ENCODE results near the gene BAMBI. TPM values are rescaled to one million over a fixed set of nuclear protein-coding genes. Genes with fewer than 3 reads are reported as not detected.

The BAMBI gene
- polyA plus RNA-seq, 2 of the 4 experiments (the other 2 are of a cell fraction): 25.6 to 40.5 TPM

DNA sequence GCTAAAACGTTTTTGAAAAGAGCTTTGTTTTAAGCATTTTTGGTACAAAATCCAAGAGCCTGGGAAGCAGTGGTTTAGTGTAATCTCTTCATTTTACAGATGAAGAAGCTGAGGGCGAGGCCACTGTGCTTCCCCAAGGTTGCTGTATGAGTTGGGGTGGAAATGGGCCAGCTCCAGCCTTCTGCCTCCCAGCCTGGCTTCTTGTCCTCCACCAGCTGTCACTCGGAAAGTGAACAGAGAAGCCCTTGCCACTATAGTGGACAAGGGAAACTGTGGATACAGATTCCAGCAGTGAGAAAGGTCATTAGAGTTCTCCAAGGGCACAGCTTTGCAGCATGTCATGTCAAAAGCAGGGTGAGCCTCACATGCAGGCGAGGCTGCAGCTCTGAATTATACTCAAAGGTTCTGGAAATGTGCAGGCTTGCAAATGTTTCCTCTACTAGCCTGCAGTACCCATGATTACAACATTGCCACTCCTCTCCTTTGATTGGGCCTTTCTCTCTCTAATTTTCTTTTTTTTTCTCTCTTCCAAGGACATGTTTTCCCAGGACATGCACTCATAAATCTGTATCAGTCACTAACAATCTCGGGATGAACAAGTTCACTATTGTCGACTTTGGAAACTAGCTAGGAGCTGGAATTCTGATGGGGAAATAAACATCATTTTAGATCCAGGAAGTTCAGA lies 33.0 kb downstream of the BAMBI start:
- peak; percentile 32 for FAIRE-seq
- Histone ChIP-seq H3K4me1 (peaks cover 17% of the 10 kb centered on the region), H3K4me3 (no peak overlapping the region), H3K9me3 (no peaks in the 10 kb centered on the region), H3K27ac (peak overlapping the region in 1 of 2 experiments; percentile 43; a peak in 1 of 6 replicates), H3K4me2 (no peak overlapping the region)
- no peak for DNase-seq (ENCODE audit: low read depth in 1 of 2, low spot score in 1 of 2)
- ChIA-PET POLR2A (no interaction called here), CTCF (interaction anchor here (0.8 to 1.6 kb wide), 4 partner anchors 9 to 594 kb away, joined by 4 to 7 read pairs (median 5); no protein-coding TSS in a partner anchor)
- no peak for ATAC-seq
- no peak for TF ChIP-seq NPAS2 (CRISPR knock-in tag; IDR thresholded peaks at IDR 0.05; ENCODE audit: borderline replicate concordance)
- no peak for TF ChIP-seq EHF (CRISPR knock-in tag; IDR thresholded peaks at IDR 0.05)
- TF ChIP-seq PHF8 (IDR thresholded peaks at IDR 0.05; ENCODE audit: borderline replicate concordance, low read depth): no peak
- TF ChIP-seq POLR2A (IDR thresholded peaks at IDR 0.05; ENCODE audit: low read length): no peak
- TF ChIP-seq, protein P1, sequence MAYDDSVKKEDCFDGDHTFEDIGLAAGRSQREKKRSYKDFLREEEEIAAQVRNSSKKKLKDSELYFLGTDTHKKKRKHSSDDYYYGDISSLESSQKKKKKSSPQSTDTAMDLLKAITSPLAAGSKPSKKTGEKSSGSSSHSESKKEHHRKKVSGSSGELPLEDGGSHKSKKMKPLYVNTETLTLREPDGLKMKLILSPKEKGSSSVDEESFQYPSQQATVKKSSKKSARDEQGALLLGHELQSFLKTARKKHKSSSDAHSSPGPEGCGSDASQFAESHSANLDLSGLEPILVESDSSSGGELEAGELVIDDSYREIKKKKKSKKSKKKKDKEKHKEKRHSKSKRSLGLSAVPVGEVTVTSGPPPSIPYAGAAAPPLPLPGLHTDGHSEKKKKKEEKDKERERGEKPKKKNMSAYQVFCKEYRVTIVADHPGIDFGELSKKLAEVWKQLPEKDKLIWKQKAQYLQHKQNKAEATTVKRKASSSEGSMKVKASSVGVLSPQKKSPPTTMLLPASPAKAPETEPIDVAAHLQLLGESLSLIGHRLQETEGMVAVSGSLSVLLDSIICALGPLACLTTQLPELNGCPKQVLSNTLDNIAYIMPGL (CRISPR knock-in tag; IDR thresholded peaks at IDR 0.05; ENCODE audit: borderline replicate concordance): no peak
- no peak for TF ChIP-seq TFCP2L1 (CRISPR knock-in tag; IDR thresholded peaks at IDR 0.05)
- 67% methylated on average over 6 of the region's 6 CpGs for WGBS (ENCODE audit: missing lambda C conversion rate)

DNA sequence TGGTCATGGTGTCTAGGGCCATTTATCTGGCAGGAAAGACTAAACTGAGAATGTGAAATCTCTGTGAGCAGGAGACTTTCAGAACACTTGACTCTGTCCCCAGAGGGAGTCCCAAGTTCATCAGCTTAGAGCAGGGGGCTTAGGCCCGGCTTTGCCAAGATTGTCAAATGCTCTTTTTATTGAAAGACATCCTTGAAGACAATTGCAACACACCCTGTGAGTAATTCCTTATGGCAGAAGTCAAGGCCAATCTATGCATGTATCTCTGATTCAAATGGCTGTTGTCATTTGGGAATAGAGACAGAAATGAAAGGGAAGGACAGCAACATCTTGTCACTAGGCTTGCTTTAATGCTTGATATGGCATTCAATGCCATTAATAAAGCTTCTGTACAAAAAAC lies 33.7 kb downstream of the BAMBI start:
- no peak overlapping the region for H3K4me2 ChIP-seq
- POLR2A ChIA-PET: no interaction called here
- H3K9me3 ChIP-seq: no peaks in the 10 kb centered on the region
- TF ChIP-seq, protein P2, sequence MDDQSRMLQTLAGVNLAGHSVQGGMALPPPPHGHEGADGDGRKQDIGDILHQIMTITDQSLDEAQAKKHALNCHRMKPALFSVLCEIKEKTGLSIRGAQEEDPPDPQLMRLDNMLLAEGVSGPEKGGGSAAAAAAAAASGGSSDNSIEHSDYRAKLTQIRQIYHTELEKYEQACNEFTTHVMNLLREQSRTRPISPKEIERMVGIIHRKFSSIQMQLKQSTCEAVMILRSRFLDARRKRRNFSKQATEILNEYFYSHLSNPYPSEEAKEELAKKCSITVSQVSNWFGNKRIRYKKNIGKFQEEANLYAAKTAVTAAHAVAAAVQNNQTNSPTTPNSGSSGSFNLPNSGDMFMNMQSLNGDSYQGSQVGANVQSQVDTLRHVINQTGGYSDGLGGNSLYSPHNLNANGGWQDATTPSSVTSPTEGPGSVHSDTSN (IDR thresholded peaks at IDR 0.05): no peak
- TF ChIP-seq CEBPB (IDR thresholded peaks at IDR 0.05): peak; percentile 21 to 44; a peak in 1 of 4 replicates
- FAIRE-seq (no peak), ATAC-seq (no peak), DNase-seq (ENCODE audit: low read depth in 1 of 2, low spot score in 1 of 2) (no peak)
- 0 out of 6 replicates have a peak overlapping the region, but pooled peaks of 1 of the 2 experiments have one; percentile 1 for H3K27ac ChIP-seq
- H3K4me3 ChIP-seq: no peak overlapping the region
- peaks cover 17% of the 10 kb centered on the region for H3K4me1 ChIP-seq
- WGBS (ENCODE audit: missing lambda C conversion rate): 100% methylated on average over 1 of the region's 1 CpG
- CTCF ChIA-PET: no interaction called here

DNA sequence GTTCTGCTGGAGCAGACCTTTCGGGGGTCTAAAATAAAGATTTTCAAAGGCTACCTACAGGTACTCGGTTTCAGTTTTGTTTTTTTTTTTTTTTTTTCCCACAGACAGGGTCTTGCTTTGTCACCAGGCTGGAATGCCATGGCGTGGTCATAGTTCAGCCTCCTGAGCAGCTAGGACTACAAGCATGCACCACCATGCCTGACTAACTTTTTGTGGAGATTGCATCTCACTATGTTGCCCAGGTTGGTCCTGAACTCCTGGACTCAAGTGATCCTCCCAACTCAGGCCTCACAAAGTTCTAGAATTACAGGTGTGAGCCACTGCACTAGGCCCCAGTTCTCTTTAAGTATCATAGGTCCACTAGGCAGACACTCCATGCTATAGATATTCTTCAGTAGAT lies 34.5 kb downstream of the BAMBI start:
- WGBS (ENCODE audit: missing lambda C conversion rate): 91% methylated on average over 3 of the region's 3 CpGs
- H3K4me2 ChIP-seq: no peak overlapping the region
- peaks cover 17% of the 10 kb centered on the region for H3K4me1 ChIP-seq
- TF ChIP-seq CBX8 (IDR thresholded peaks at IDR 0.05) (no peak), ZNF302 (CRISPR knock-in tag; IDR thresholded peaks at IDR 0.05) (no peak), JUNB (IDR thresholded peaks at IDR 0.05) (no peak), HOXA7 (CRISPR knock-in tag; IDR thresholded peaks at IDR 0.05) (no peak), POLR2AphosphoS2 (conservative IDR thresholded peaks at IDR 0.05; ENCODE audit: low read length) (no peak), ZSCAN20 (CRISPR knock-in tag; IDR thresholded peaks at IDR 0.05) (no peak), HOXB5 (CRISPR knock-in tag; IDR thresholded peaks at IDR 0.05) (no peak), FOXS1 (CRISPR knock-in tag; IDR thresholded peaks at IDR 0.05) (no peak), RNF2 (IDR thresholded peaks at IDR 0.05; ENCODE audit: borderline replicate concordance, low read depth) (no peak)
- POLR2A ChIA-PET: no interaction called here
- no peak for ATAC-seq
- no peaks in the 10 kb centered on the region for H3K9me3 ChIP-seq
- CTCF ChIA-PET: no interaction called here
- no peak overlapping the region for H3K4me3 ChIP-seq
- no peak overlapping the region for H3K27ac ChIP-seq
- no peak for DNase-seq (ENCODE audit: low read depth in 1 of 2, low spot score in 1 of 2)
- no peak for FAIRE-seq

Measured in A549 (cell line).